OCI-M2 (cell line): ENCODE data around the gene GNAS-AS1.

Experiments
- DNase-seq: peaks from one replicate; lab custom pipeline; 2025; ENCODE audit not compliant: unreplicated experiment; lab: John Stamatoyannopoulos, UW

GNAS-AS1 gene

DNA sequence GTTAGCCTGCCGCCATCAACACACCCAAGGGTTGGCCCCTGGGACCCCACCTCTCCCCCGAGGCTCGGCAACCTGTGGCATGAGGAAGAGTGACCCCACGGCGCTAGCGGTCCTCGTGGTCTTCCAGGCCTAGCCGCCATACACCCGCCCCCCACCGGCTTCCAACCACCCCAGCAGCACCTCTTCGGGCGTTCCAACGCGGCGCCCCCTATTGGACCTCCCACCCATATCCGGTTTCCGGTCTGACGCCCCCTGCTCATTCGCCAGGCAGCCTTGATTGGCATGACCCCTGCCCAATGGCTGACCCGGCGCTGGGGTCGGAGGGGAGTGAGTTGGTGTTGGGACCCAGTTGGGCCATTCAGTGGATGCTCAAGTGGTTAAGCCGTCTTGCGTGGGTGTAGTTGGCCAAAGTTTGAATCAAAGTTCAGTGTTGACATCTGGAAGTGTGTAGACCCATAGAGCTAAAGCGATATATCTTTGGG, at the start of gene GNAS-AS1:
GNAS-AS1 (minus strand) TSS at position 210 of the 482 bp plus-strand sequence.
- DNase-seq = no peak

GRCh38 chr20:58900397-58900796, 49.7 kb upstream of the GNAS-AS1 start:
- DNase-seq = no peak

DNA sequence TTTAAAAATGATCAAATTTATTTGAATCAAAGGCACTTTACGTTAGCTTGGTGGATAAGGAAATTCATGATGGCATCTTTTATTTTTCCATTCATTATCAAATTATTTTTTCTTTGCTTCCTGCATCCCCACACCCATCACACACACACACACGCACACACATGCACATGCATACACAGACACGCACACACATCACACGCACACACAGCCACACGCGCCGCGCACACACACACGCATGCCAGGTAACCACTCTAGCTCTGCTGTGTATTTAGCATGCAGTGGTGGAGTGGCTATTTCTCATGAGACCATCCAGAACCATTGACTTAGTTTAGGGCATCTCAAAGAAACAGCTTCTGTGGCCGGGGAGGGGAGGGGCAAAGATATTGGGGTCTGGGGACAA, 48.8 kb upstream of the GNAS-AS1 start:
- no peak for DNase-seq

- no peak for DNase-seq
These were observed 48.1 kb upstream of the GNAS-AS1 start for GRCh38 chr20:58898629-58899408.

DNA sequence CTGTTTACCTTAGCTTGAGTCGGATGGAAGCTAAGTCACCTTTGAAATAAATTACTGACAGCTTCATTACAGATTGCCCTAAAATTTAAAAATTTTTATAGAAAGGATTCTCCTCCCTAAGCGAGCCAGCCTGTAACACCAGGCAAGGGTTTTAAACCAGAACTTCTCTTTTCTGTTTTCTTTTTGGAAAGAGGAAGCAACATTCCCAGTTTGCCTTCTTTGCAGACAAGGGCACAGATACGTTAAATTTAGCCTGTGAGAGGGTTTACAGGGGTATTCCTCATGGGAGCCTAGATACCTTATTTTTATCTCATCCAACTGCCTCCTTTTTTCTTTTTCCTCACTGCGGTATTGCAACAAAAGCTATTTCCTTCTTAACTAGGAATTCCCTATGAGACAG, 46.8 kb upstream of the GNAS-AS1 start:
- DNase-seq = no peak

DNA sequence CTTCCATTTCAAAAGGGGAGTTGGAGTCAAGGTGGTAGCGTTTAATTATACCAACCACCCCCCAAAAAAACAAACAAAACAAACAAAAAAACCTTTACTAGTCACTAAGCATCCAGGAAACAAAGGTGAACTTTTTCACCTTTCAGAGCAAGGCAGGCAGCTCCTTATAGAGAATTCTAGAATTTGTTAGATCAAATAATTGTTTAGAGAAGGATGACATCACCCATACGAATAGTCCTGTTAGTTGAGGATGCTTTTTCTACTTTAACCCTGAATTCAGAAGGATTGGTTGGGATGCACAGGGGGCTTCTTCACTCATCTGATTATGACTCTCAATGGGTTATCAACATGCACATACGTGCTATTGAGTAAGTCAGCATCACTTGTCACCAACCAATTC, 46.1 kb upstream of the GNAS-AS1 start:
- DNase-seq = no peak

DNA sequence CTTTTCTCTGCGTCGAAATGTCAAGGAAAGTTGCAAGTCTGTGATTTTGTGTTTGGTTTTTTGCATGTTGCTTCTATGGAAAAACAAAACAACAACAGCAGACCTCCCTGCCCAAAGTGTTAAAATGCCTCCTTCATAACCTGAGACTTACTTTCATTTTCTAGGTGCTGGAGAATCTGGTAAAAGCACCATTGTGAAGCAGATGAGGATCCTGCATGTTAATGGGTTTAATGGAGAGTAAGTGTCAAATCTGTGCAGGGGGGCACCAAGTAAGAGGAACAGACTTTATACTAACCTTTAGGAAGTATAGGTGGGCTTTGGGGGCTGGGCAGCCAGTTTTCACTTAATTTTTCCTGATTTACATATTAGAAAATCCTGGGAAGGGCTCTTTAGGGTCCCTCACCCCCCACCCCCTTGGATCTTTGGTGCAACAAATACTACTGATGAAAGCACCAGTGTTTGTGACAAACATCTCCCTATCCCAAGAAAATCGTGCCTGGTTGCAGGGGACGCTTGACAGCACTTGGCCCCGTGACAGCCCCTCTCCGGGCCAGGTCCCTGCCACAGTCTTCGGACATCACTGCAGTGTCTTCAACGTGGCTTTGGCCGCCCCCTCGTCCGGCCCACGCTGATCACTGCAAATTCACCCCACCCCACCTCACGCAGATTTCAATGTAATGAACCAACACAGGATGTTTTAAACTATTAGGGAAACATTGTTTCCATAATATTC, 44.9 kb upstream of the GNAS-AS1 start:
- no peak for DNase-seq

GRCh38 chr20:58894652-58895447, 44.1 kb upstream of the GNAS-AS1 start:
- no peak for DNase-seq

- DNase-seq = no peak
These were observed 42.8 kb upstream of the GNAS-AS1 start for GRCh38 chr20:58893355-58894120.

- DNase-seq = no peak
These were observed 42.2 kb upstream of the GNAS-AS1 start for GRCh38 chr20:58892932-58893224.

- DNase-seq = no peak
These were observed 41.6 kb upstream of the GNAS-AS1 start for GRCh38 chr20:58892141-58892931.

- no peak for DNase-seq
These were observed 41.0 kb upstream of the GNAS-AS1 start for GRCh38 chr20:58891718-58892140.

- no peak for DNase-seq
These were observed 40.5 kb upstream of the GNAS-AS1 start for GRCh38 chr20:58891086-58891717.

DNA sequence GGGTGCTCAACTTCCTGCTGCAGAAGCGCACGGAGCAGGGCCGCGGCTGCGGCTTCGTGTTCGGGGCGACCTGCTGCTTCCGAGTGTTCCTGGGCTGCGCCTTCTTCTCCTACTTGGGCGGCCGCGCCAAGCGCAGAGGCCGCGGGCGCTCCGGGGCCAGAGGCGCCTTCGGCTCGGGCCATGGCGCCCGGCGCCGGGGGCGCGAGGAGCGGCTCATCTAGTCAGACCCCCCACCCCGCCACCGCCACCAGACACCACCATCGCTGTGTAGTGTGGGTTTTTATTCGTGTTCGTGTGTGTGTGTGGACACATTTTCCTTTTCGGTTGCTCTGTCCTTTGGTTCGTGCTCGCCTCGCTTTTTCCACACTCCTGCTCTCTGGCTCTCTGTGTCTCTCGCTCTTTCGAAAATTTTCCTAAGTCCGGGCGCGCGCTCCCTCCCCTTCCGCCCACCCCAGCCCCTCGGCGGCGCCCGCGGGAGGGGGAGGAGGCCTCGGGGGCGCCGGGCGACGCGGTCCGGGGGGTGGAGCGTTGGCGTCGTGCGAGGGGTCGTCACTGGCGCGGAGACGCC, 39.9 kb upstream of the GNAS-AS1 start:
- peak; percentile 40 for DNase-seq

DNA sequence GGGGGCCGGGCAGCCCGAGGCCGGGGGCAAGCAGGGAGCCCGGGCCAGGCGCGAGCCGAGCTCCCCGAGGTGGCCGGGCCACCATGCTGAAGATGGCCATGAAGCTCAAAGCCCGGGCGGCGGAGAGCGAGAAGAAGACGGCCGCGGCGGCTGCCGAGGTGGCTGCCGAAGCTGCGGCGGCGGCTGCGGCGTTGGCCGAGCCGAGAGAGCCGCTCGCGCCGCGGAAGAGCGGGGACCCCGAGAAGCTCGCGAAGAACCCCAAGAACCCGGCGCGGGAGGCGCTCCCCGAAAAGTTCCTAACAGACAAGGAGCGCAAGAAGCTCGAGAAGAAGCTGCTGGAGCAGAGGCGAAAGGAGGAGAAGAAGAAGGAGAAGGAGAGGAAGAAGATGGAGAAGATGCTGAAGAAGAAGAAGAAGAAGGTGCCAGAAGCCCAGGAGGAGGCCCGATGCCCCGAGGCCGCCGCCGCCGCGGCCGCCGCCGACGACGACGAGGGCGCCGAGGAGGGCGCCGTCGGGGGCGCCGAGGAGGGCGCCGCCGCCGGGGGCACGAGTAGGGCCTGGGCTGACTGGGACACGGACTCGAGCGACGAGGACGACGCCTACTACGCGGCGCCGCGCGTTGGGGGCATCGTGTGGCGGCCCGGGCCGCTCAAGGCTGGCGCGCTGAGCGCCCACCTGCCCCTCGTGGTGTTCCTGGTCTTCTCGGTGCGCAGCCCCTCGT, 39.3 kb upstream of the GNAS-AS1 start:
- DNase-seq = no peak

GRCh38 chr20:58889334-58889760, 38.6 kb upstream of the GNAS-AS1 start:
- no peak for DNase-seq

DNA sequence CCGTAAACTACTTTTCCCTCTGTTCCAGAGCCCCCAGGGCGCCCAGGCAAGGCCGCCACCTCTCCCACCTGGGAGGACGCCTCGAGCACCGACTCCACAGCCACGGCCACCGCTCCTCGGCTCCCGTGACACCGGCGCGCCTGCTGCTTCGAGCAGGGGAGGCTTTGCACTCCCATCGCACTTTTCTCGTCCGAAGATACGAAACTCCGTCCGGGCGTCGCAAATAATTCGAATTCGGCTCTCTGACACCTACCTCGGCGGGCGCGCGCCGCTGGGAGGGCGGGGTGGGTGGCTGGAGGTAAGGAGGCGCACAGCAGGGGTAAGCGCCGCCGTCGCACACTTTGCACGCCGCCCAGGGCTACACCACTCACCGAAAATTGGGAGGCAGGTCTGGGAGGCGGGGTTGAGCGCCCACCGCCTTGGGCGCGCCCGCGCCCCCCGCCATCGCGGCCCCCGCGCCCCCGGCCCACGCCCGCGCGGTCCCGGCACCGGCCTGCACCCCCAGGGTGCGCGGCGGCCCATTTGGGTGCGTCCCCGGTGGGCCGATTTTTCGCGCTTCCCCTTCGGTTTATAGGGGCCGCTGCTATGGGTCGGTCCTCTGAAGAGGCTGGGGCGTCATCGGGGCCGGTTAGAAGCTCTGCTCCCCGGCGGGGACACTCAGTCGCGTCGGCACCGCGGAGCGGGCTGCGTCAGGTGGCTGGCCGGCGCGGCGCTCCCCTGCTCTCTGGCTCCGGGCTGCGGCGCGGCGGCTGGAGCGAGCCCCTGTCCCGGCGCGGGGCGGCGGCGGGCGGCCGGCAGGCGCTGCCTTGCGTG, 38.0 kb upstream of the GNAS-AS1 start:
- no peak for DNase-seq

DNA sequence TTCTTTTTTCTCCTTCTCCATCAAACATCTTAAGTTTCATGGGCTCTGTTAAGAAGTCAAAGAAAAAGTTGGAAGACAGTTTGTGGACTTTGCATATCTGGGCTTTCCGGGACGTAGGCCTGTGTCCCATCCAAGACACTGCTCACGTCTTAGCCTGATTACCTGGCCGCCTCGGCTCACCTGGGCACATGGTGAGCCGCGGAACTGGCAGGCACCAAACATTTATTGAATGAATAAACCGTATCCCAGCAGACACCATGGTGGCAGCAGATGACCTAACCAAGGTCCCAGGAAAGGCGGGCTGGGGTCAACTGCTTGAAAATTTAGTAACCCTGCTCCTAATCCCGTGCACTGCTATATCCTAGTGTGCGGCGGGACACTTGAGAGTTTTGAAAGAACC, 37.4 kb upstream of the GNAS-AS1 start:
- no peak for DNase-seq
